Astrocyte of the cerebellum (primary cell): ENCODE measurements around the gene DHRS7B.

ENCODE experiments used
- DNase-seq: peaks from one replicate; pipeline ENCODE4 v3.0.0-alpha.2; 2011; ENCODE audit warnings: low read depth
- H3K4me3 ChIP-seq: 2 replicates; pipeline ENCODE4 v1.5.1; 2011; ENCODE audit warnings: mild to moderate bottlenecking, low read depth, low read length, moderate library complexity
- CTCF ChIP-seq: IDR thresholded peaks from 2 replicates; pipeline ENCODE4 v1.5.1; 2012; ENCODE audit warnings: low read length, low read depth, moderate library complexity, mild to moderate bottlenecking; ENCODE audit errors: missing control alignments
- in situ Hi-C: cut with HindIII; loops from 2 replicates; pipeline ENCODE4 v1.10.0; 2017; ENCODE audit warnings: low sequenced_read_pairs

The DHRS7B gene

DNA sequence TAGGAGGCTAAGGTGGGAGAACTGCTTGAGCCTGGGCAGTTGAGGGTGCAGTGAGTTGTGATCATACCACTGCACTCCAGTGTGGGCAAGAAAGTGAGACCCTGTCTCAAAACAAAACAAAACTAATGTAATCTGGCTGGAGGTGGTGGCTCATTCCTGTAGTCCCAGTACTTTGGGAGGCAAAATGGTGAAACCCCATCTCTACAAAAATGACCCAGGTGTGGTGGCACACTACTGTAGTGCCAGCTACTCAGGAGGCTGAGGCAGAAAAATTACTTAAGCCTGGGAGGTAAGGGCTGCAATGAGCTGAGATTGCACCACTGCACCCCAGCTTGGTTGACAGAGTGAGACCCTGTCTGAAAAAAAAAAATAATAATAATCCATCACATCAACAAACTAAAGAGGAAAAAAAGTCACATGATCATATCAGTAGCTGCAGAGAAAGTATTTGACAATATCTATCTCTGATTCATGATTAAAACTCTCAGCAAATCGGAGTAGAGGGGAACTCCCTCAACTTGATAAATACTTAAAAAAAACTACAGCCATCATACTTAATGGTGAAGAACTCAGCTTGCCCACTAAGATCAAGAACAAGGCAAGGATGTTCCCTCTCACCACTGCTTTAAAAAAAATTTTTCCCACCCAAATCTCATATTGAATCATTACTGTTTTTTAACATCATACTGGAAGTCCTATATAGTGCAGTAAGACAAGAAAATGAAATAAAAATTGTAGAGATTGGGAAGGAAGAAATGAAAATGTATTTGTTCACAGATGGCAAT is 31.0 kb downstream of the DHRS7B start:
- TF ChIP-seq CTCF: no peak
- no peak for DNase-seq
- in situ Hi-C loops: no loop called here
- no peak overlapping the region for H3K4me3 ChIP-seq

DNA sequence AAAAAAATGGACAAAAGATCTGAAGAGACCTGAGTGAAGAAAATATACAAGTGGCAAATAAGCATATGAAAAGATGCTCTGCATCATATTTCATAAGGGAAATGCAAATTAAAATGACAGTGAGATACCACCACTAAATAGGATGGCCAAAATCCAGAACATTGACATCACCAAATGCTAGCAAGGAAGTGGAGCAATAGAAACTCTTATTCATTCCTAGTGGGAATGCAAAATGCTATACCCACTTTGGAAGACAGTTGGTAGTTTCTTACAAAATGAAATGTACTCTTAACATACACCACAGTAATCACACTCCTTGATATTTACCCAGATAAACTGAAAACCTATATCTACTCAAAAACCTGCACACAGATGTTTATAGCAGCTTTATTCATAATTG is 33.6 kb downstream of the DHRS7B start:
- DNase-seq: no peak
- no peak for TF ChIP-seq CTCF
- in situ Hi-C loops: no loop called here

DNA sequence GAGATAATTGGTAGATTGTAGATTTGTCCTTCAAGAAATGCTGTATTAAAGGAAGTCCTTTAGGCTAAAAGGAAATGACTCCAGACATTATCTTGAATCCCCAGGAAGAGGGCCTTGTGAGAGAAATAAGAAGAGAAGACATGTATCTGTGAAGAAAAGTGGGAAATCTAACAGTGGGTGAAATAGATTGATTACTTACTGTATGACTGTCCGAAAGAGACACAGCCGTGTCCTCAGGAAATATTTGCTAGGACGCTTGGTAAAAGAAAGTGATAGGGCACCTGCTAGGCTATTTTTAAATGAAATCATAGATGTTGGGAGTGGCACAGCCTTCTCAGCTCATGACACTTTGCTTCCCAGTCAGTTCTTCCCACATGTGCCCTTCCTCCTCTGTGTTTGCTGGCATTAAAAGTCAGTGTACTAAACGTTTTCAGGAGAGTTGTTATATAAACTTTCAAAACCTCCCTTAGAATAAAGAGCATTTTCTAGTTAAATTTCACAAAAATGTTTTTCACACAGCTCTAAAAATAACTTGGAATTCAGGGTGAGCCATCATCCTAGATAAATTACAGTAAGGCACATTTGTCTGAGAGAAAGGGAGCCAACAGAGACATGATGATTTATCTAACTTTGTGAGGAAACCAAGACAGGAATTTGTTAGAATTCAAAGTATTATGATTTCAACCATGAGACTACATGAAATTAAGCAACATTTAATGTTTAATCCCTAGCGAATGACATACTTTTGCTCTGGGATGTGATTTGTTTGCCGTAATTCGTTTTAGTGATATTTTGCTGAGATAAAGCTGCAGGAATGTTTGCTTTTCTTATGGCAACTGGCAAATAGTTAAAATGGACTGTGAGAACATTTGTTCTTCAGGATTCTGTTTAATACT is 35.0 kb downstream of the DHRS7B start:
- TF ChIP-seq CTCF: no peak
- in situ Hi-C loops: no loop called here
- H3K4me3 ChIP-seq: no peak overlapping the region
- no peak for DNase-seq

More for the DNA sequence above, 33.6 kb downstream of the DHRS7B start:
- no peak overlapping the region for H3K4me3 ChIP-seq

GRCh38 chr17:21162394-21162775 is 35.6 kb downstream of the DHRS7B start:
- TF ChIP-seq CTCF: no peak
- no peak overlapping the region for H3K4me3 ChIP-seq
- DNase-seq: no peak
- in situ Hi-C loops: no loop called here

GRCh38 chr17:21163101-21163500 is 36.3 kb downstream of the DHRS7B start:
- in situ Hi-C loops: no loop called here
- H3K4me3 ChIP-seq: no peak overlapping the region
- no peak for TF ChIP-seq CTCF
- no peak for DNase-seq

GRCh38 chr17:21164216-21164615 is 37.5 kb downstream of the DHRS7B start:
- no peak for TF ChIP-seq CTCF
- no peak for DNase-seq
- in situ Hi-C loops: no loop called here
- no peak overlapping the region for H3K4me3 ChIP-seq
